Naive B cell (primary cell): ENCODE measurements around the gene CEBPA. TPM values are rescaled to one million over a fixed set of nuclear protein-coding genes. Genes with fewer than 3 reads are reported as not detected.
A peak's percentile ranks its signal among the peaks of the same experiment; 100 is the strongest.

Experiments used
- ATAC-seq, 2 donors: fragments of 150-1000 bp; cut with Tn5 transposase; 2 replicates each; pipeline ENCODE4 v1.10.0; 2021; ENCODE audit warnings: low read depth in 2 of 2, mild to moderate bottlenecking in 2 of 2, moderate library complexity in 2 of 2
- DNase-seq: peaks from one replicate; pipeline ENCODE4 v3.0.0; 2022
- H3K27ac Mint-ChIP-seq, 6 donors: one replicate each; pipeline ENCODE4 v1.8.0; 2020 to 2022; ENCODE audit warnings: mild to moderate bottlenecking in 6 of 6, mixed read lengths in 6 of 6, moderate library complexity in 5 of 6, inconsistent platforms in 2 of 6
- H3K27me3 Mint-ChIP-seq, 3 donors: one replicate each; pipeline ENCODE4 v1.8.0; 2021 to 2022; ENCODE audit warnings: mixed read lengths in 3 of 3, mild to moderate bottlenecking in 1 of 3
- H3K36me3 Mint-ChIP-seq, 2 donors: one replicate each; pipeline ENCODE4 v1.8.0; 2020 to 2022; ENCODE audit warnings: mixed read lengths in 2 of 2, inconsistent platforms in 1 of 2, mild to moderate bottlenecking in 1 of 2
- H3K4me1 Mint-ChIP-seq, 3 donors: one replicate each; pipeline ENCODE4 v1.8.0; 2020 to 2022; ENCODE audit warnings: mixed read lengths in 3 of 3, inconsistent platforms in 1 of 3, mild to moderate bottlenecking in 1 of 3, moderate library complexity in 1 of 3
- H3K4me3 Mint-ChIP-seq, 8 donors: one replicate each; pipeline ENCODE4 v1.8.0; 2020 to 2022; ENCODE audit warnings: mild to moderate bottlenecking in 8 of 8, mixed read lengths in 8 of 8, moderate library complexity in 8 of 8, inconsistent platforms in 2 of 8
- H3K9me3 Mint-ChIP-seq, 7 donors: one replicate each; pipeline ENCODE4 v1.8.0; 2020 to 2022; ENCODE audit warnings: mixed read lengths in 7 of 7, mild to moderate bottlenecking in 5 of 7, inconsistent platforms in 2 of 7, moderate library complexity in 1 of 7
- polyA plus RNA-seq, 6 donors: library from polyadenylated mRNA; unstranded; fragments of 300-500 nt; fragmentation: Illumina TruSeq; gene quantifications; one replicate each; pipeline ENCODE4 v1.2.3, GENCODE V29; 2021; ENCODE audit warnings: low read depth in 6 of 6

Gene CEBPA
- polyA plus RNA-seq, 6 donors from 2014 or later: 0.09 to 0.54 (median 0.50) TPM; not detected in 2

DNA sequence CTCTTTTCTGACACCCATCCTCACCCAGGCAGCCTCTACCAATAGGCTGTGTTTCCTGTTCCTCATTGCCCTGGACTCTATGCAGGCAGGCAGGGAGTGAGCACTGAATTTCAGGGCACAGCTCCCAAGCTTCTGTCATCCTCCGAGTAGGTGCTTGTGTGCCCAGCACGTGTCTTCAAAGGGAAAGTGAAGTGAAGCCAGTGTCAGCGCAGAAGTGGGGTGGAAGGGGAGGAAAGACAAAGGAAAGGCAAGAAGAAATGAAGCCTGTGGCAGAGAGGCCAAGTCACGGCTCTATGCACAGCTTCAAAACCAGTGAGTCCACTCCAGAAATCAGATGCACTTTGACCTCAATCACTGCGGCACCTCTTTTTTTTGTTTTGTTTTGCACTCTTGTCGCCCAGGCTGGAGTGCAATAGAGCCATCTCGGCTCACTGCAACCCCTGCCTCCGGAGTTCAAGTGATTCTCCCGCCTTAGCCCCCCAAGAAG is 16.9 kb downstream of the CEBPA start:
- DNase-seq: no peak
- peaks cover 0 to 4% (median 2%) of the 10 kb centered on the region in 3 donors for H3K4me1 Mint-ChIP-seq
- H3K27me3 Mint-ChIP-seq: peaks cover 4 to 67% (median 51%) of the 10 kb centered on the region in 3 donors
- peaks cover 13 to 28% (median 21%) of the 10 kb centered on the region in 7 donors for H3K9me3 Mint-ChIP-seq
- H3K4me3 Mint-ChIP-seq: no peak overlapping the region
- no peak overlapping the region for H3K27ac Mint-ChIP-seq
- H3K36me3 Mint-ChIP-seq: peaks cover 10 to 20% of the 10 kb centered on the region in 2 donors
- no peak for ATAC-seq

DNA sequence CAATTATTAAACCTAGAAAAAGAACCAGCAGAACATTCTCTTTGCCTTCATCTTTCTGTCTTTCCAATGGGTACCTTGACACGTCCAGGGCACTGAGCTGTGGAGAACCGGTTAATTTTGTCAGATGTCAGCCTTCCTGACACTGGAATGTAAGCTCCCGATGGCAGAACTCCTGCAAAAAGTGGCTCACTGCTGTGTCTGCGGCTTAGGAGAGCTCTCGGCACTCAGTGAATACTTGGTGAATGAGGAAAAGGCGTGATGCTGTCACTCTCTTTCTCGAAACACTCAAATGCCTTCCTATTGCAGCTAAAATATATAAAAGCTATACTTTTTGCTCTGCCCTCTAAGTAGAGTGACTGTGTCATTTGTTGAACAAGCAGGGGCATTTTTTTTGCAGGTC is 17.6 kb downstream of the CEBPA start:
- Mint-ChIP-seq H3K27me3 (peaks cover 8 to 60% (median 51%) of the 10 kb centered on the region in 3 donors), H3K27ac (no peak overlapping the region), H3K4me1 (peaks cover 5 to 6% (median 5%) of the 10 kb centered on the region in 3 donors), H3K4me3 (peak overlapping the region in 1 of 8 donors; percentile 6), H3K36me3 (peaks cover 10 to 20% of the 10 kb centered on the region in 2 donors), H3K9me3 (peaks cover 13 to 26% (median 20%) of the 10 kb centered on the region in 7 donors)
- DNase-seq: no peak
- no peak for ATAC-seq

DNA sequence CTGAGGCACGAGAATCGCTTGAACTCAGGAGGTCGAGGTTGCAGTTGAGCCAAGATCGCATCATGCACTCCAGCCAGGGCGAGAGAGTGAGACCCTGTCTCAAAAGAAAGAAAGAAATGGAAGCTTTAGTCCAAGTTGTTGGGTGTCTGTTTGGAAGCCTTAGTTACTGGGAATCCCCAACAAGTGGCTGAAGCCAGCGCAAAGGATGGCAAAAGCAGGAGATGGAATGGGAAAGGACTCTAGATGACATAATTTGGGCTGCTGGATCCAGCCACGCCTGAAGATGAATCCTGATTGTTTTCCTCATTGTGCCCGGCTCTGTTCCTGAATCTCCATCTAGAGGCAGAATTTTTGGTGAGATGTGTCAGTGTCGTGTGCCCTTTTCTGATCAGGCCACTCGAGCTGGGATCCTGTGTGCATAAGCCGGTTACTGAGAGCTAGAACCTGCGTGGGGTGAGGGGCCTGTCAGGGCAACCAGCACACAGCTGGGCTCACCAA is 18.1 kb downstream of the CEBPA start:
- Mint-ChIP-seq H3K9me3 (peaks cover 10 to 21% (median 17%) of the 10 kb centered on the region in 7 donors), H3K27me3 (peaks cover 8 to 56% (median 51%) of the 10 kb centered on the region in 3 donors), H3K27ac (no peak overlapping the region), H3K36me3 (peaks cover 9 to 18% of the 10 kb centered on the region in 2 donors), H3K4me1 (peaks cover 5 to 6% (median 5%) of the 10 kb centered on the region in 3 donors), H3K4me3 (no peak overlapping the region)
- DNase-seq: no peak
- ATAC-seq: no peak

DNA sequence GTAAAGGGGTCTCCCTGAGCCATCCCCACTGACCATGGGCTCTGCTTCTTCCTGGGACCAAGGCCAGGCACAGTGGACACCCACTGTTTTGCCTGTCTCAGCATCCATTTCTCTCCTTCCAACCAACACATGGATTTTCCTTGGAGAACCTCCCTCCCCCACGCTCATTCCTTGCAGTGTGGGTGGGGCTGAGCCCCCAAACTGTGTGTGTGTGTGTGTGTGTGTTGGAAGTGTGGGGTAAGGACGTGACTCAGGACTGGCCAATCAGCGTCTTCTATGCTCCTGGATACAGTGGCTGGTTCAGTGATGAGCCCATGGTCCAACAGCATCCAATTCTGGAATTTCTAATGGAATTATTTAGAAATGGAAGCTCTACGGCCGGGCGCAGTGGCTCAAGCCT is 18.7 kb downstream of the CEBPA start:
- ATAC-seq: no peak
- peaks cover 6 to 15% (median 11%) of the 10 kb centered on the region in 7 donors for H3K9me3 Mint-ChIP-seq
- no peak for DNase-seq
- H3K27ac Mint-ChIP-seq: no peak overlapping the region
- no peak overlapping the region for H3K4me3 Mint-ChIP-seq
- H3K4me1 Mint-ChIP-seq: peaks cover 5 to 6% (median 5%) of the 10 kb centered on the region in 3 donors
- H3K36me3 Mint-ChIP-seq: peaks cover 3 to 12% of the 10 kb centered on the region in 2 donors
- H3K27me3 Mint-ChIP-seq: peaks cover 8 to 52% (median 51%) of the 10 kb centered on the region in 3 donors

DNA sequence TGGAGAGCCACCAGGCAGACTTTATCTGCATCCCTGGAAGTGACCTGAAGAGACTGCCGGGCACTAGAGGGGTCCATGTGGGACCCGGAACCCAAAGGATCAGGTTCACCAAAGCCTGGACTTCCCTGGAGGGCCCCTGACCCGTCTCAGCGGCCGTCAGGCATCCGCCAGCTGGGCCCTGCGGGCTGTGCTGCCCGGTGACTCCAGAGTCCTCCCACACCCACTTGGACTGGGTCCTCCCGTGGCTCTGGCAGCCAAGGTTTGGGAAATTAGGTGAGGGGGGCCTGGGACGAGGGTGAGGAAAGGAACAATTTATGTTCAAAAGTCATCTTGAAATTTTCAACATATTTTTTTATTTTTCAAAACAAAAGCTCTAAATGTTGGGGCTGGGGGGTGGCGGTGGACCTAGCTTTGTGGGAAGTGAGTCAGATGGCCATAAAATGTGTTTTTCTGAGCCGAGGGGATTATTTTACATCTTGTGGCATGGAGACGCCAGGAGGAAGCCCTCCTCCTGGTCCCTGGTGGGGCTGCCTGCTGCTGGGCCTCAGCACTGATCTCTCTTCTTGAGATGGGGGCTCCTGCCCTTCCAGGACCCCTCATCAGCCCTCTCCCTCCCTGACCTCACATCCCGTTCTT is 20.2 kb downstream of the CEBPA start:
- ATAC-seq: no peak
- peaks cover 8 to 40% (median 40%) of the 10 kb centered on the region in 3 donors for H3K27me3 Mint-ChIP-seq
- DNase-seq: no peak
- peaks cover 5 to 6% (median 5%) of the 10 kb centered on the region in 3 donors for H3K4me1 Mint-ChIP-seq
- no peak overlapping the region for H3K4me3 Mint-ChIP-seq
- H3K9me3 Mint-ChIP-seq: peaks cover 0 to 2% (median 0%) of the 10 kb centered on the region in 7 donors
- no peaks in the 10 kb centered on the region for H3K36me3 Mint-ChIP-seq
- no peak overlapping the region for H3K27ac Mint-ChIP-seq

DNA sequence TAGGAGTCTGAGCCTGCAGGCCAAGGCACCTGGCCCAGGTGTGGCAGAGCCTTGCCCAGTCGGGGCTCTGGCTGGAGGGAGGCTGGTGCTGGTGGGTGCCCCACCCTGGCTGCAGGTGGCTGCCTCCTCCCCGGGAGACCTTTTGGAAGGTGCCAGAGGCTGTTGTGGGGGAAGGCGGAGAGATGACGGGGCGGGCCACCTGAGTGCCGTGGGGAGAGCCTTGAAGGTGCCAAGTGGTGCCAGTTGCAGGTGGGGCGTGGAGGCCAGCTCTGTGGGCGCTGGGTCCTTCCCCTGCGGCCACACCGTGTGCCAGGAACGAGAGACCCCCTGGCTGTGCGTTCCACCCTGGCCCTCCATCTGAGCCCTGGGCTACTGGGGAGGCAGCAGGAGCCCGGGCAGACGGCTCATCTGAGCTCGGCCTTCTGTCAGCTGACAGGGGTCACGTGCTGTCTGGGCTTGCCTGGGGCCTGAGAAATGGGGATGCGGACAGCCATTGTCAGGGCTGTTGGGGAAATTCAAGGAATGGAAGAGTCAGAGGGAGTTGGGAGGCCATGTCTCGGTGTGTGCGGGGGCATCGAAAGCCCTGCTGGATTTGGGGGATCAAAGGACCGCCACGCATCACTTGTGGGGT is 20.9 kb downstream of the CEBPA start:
- peaks cover 8 to 34% (median 33%) of the 10 kb centered on the region in 3 donors for H3K27me3 Mint-ChIP-seq
- no peak overlapping the region for H3K27ac Mint-ChIP-seq
- no peak for DNase-seq
- H3K36me3 Mint-ChIP-seq: no peaks in the 10 kb centered on the region
- no peak overlapping the region for H3K4me3 Mint-ChIP-seq
- peaks cover 4 to 5% (median 5%) of the 10 kb centered on the region in 3 donors for H3K4me1 Mint-ChIP-seq
- ATAC-seq: no peak
- H3K9me3 Mint-ChIP-seq: no peaks in the 10 kb centered on the region

DNA sequence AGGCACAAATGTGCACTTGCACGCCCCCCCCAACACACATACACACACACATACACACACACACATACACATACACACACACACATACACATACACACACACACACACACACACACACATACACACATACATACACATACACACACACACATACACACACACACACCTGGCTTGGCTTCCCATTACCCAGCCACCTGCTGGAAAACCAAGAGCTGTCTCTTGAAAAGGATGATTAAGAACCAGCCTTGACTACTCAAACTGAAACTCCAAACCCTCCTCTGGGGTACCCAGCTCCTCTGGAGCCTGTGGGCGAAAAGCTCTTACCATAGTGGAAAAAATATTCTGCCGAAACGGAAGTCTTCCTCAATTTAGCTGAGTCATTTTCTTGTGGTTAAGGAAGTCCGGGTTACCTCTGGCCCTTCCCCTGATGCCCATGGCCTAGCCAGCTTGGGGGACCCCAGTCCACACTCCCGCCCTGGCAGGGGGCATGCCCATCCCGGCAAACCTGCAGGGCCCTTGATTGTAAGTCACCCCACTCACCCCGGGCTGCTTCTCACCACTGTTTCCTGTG is 21.9 kb downstream of the CEBPA start:
- Mint-ChIP-seq H3K4me3 (no peak overlapping the region), H3K27me3 (peaks cover 8 to 26% (median 25%) of the 10 kb centered on the region in 3 donors), H3K36me3 (no peaks in the 10 kb centered on the region), H3K9me3 (no peaks in the 10 kb centered on the region), H3K4me1 (peaks cover 4 to 5% (median 5%) of the 10 kb centered on the region in 3 donors), H3K27ac (no peak overlapping the region)
- DNase-seq (no peak), ATAC-seq (no peak)

DNA sequence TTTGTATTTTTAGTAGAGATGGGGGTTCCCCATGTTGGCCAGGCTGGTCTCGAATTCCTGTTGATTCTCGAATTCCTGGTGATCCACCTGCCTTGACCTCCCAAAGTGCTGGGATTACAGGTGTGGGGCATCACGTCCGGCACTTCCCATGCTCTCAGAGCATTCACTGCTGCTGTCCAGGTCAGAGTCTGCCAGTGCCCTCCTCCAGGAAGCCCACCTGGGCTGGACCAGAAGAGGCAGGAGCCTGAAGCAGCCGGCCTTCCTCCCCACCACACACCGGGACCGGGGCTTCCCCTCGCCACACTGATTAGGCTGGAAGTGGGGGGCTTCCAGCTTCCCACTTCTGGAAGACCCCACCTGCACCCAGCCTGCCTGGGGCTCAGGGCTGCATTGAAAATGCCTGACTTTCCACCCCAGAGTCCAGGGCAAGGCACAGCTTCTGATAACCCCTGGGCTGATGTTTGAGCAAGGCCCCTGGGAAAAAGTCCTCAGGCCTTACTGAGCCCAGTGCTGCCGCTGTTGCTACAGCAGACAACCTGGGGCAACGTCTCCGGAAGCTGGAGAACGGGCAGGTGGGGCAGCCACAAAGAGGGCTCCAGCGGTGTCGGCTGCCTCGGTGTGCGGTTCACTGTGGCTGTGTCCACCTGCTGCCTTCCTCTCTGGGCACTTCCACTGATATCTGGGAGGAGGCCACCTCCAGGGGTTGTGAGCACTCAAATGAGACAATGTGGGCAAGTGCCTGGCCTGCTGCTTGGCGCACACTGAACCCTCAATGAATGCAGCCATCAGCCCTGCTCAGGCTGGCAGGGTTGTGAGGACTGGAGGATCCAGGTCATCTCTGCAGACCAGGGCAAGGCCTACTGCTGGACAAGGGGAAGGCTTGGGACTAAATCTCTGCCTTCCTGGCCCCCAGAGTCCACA is 22.6 kb downstream of the CEBPA start:
- Mint-ChIP-seq H3K4me3 (no peak overlapping the region), H3K27ac (no peak overlapping the region), H3K9me3 (no peaks in the 10 kb centered on the region), H3K36me3 (no peaks in the 10 kb centered on the region), H3K4me1 (peaks cover 4 to 5% (median 5%) of the 10 kb centered on the region in 3 donors), H3K27me3 (peaks cover 3 to 22% (median 20%) of the 10 kb centered on the region in 3 donors)
- DNase-seq (no peak), ATAC-seq (no peak)

DNA sequence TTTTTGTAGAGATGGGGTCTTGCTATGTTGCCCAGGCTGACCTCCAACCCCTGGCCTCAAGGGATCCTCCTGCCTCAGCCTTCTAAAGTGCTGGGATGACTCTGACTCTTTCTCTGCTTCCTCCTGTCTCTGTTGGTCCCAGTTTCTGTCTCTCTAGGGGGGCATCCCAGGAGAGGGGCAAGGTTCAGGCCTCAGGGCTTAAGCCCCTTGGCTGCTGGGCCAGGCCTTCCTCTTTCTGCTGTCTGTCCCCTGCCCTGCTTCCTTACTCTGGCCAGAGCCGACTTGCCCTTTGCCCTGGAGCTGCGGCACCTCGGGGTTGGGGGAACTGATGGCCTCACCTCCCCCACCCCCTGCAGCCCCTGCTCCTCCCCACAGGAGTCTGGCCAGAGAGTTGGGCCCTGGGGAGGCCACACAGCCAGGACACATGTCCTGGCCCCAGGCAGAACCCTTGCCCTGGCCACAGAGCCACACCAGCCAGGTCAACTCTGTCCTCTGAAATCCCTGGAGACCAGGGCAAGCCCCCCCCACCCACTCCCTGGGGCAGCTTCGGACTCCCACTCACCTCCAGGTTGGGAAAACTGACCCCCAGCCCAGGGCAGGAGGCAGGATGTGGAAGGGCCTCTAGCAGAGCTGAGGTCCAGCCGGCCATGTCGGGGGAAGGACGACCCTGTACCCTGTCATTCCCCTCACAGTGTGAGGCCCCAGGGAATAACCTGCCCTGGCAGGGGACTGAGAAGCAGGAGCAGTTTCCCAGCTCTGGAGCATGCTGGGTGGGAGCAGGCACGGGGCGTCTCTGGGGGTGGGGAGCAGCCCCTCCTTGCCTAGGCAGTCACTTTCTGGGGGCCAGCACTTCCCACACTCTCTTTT is 23.7 kb downstream of the CEBPA start:
- Mint-ChIP-seq H3K4me1 (peaks cover 4 to 5% (median 5%) of the 10 kb centered on the region in 3 donors), H3K4me3 (no peak overlapping the region), H3K27ac (no peak overlapping the region)

DNA sequence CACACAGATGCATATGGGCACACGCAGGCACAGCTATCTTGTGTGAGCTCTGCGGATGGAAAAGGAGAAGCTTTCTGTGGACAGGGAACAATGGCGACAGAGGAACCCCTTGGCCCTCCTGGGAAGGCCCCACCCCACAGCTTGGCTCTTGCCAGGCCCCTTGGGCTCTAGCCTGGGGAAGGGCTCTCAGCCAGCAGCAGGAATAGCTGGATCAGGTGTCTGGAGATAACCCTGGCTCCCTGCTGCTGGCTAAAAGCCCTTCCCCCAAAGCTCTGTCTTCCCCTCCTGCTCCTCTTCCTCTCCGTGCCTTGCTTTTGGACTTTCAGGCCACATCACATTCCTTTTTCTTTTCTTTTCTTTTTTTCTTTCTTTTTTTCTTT is 24.3 kb downstream of the CEBPA start:
- no peak overlapping the region for H3K4me3 Mint-ChIP-seq
- H3K27me3 Mint-ChIP-seq: peaks cover 3 to 16% (median 9%) of the 10 kb centered on the region in 3 donors
- no peaks in the 10 kb centered on the region for H3K9me3 Mint-ChIP-seq
- H3K36me3 Mint-ChIP-seq: no peaks in the 10 kb centered on the region
- H3K4me1 Mint-ChIP-seq: peaks cover 4 to 5% (median 5%) of the 10 kb centered on the region in 3 donors
- DNase-seq (no peak), ATAC-seq (no peak)
- no peak overlapping the region for H3K27ac Mint-ChIP-seq

More for the DNA sequence above, 23.7 kb downstream of the CEBPA start:
- H3K9me3 Mint-ChIP-seq: no peaks in the 10 kb centered on the region
- DNase-seq: no peak
- H3K27me3 Mint-ChIP-seq: peaks cover 3 to 15% (median 10%) of the 10 kb centered on the region in 3 donors
- ATAC-seq: no peak
- H3K36me3 Mint-ChIP-seq: no peaks in the 10 kb centered on the region

DNA sequence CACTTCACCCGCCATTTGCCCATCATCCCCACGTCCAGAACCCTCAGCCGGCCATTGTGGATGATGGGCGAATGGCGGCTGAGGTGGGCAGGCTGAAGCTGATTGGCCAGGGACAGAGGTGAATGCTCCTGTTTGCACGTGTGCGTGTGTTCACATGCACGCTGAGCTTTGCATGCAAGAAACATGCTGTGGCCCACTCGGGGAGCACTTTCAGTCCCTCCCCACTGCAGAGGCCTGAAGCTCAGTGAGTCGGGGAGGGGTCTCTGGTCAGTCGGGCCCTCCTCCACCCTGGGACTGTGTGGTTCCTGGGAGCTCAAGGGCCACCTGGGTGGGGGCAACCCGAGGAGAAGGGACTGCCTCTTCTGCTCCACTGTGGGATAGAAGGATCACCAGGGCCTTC is 24.9 kb downstream of the CEBPA start:
- Mint-ChIP-seq H3K4me3 (no peak overlapping the region), H3K9me3 (no peaks in the 10 kb centered on the region), H3K4me1 (peaks cover 4 to 5% (median 5%) of the 10 kb centered on the region in 3 donors), H3K27ac (no peak overlapping the region), H3K27me3 (peaks cover 3 to 18% (median 9%) of the 10 kb centered on the region in 3 donors), H3K36me3 (no peaks in the 10 kb centered on the region)
- no peak for DNase-seq
- no peak for ATAC-seq
